ENCODE results near the gene C17orf58. TPM values are rescaled to one million over a fixed set of nuclear protein-coding genes. Genes with fewer than 3 reads are reported as not detected.

Gene C17orf58
- total RNA-seq, 2 experiments from 2014 or later, result 21.0 to 21.7 TPM

GRCh38 chr17:67942810-67943209 is 53.5 kb downstream of the C17orf58 start:
- TF ChIP-seq, protein P1, sequence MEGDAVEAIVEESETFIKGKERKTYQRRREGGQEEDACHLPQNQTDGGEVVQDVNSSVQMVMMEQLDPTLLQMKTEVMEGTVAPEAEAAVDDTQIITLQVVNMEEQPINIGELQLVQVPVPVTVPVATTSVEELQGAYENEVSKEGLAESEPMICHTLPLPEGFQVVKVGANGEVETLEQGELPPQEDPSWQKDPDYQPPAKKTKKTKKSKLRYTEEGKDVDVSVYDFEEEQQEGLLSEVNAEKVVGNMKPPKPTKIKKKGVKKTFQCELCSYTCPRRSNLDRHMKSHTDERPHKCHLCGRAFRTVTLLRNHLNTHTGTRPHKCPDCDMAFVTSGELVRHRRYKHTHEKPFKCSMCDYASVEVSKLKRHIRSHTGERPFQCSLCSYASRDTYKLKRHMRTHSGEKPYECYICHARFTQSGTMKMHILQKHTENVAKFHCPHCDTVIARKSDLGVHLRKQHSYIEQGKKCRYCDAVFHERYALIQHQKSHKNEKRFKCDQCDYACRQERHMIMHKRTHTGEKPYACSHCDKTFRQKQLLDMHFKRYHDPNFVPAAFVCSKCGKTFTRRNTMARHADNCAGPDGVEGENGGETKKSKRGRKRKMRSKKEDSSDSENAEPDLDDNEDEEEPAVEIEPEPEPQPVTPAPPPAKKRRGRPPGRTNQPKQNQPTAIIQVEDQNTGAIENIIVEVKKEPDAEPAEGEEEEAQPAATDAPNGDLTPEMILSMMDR (IDR thresholded peaks at IDR 0.05), result peak; percentile 54
- no peak for ATAC-seq

More at GRCh38 chr17:67942810-67943209, 53.5 kb downstream of the C17orf58 start:
- peaks cover 34% of the 10 kb centered on the region for H3K36me3 Mint-ChIP-seq (ENCODE audit: low read depth)
- DNase-seq, result no peak
- H3K4me1 Mint-ChIP-seq (ENCODE audit: low read depth), result no peaks in the 10 kb centered on the region
- ChIA-PET CTCF (interaction anchor here (0.5 to 1.8 kb wide), 16 partner anchors 10 to 142 kb away, joined by 3 to 14 read pairs (median 3); no protein-coding TSS in a partner anchor), POLR2A (no interaction called here)
- intact Hi-C loops (cut with micrococcal nuclease), result no loop called here
- H3K27me3 Mint-ChIP-seq, result no peaks in the 10 kb centered on the region
- H3K27ac Mint-ChIP-seq, result no peak overlapping the region
- no peaks in the 10 kb centered on the region for H3K9me3 Mint-ChIP-seq
- H3K4me3 Mint-ChIP-seq, result no peak overlapping the region

Other genes starting within 250 kb of the C17orf58 start
- gene BPTF, start 171.0 kb downstream of the C17orf58 start, total RNA-seq, result 10 to 100 TPM; 80.1 to 84.4 TPM
- gene KPNA2, start 39.3 kb upstream of the C17orf58 start, total RNA-seq, result 100 to 1,000 TPM; 165 to 180 TPM

All from activated CD8-positive, alpha-beta T cell treated with anti-CD3 and anti-CD28 coated beads for 36 hours (primary cell).